ENCODE data around the gene TYW1. TPM values are rescaled to one million over a fixed set of nuclear protein-coding genes. Genes with fewer than 3 reads are reported as not detected.
A peak's percentile ranks its signal among the peaks of the same experiment; 100 is the strongest.
"Not testable (repeated sequence)": the region's sequence is repeated elsewhere in the genome, so short reads cannot be mapped to it uniquely, and the experiment has no call there.

TYW1 gene
- total RNA-seq, 1 donor from 2014 or later, result 17.2 TPM

DNA sequence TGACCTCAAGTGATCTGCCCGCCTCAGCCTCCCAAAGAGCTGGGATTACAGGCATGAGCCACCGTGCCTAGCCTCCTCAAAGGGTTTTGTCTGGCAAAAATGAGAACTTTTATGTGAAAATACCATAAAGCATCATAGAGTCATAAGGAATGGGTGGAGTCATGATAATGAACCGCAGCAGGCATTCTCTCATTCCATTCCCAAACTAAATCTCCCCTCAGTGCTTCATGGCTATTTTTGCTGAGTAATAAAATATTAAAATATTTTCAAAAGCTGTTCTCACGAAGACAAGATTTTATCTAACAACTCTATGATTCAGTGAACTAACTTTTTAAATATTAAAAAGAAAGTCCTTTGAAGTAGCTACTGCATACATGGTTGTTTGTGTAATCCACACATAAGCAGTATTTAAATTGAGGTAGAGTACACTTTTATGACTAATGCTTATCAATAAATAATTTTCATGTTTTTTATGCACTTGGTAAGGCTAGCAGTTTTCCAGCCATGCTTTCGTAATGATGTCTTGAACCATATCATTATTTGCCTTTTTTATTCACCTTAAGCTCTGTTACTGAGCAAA is 195.6 kb downstream of the TYW1 start:
- not testable (repeated sequence) for DNase-seq

DNA sequence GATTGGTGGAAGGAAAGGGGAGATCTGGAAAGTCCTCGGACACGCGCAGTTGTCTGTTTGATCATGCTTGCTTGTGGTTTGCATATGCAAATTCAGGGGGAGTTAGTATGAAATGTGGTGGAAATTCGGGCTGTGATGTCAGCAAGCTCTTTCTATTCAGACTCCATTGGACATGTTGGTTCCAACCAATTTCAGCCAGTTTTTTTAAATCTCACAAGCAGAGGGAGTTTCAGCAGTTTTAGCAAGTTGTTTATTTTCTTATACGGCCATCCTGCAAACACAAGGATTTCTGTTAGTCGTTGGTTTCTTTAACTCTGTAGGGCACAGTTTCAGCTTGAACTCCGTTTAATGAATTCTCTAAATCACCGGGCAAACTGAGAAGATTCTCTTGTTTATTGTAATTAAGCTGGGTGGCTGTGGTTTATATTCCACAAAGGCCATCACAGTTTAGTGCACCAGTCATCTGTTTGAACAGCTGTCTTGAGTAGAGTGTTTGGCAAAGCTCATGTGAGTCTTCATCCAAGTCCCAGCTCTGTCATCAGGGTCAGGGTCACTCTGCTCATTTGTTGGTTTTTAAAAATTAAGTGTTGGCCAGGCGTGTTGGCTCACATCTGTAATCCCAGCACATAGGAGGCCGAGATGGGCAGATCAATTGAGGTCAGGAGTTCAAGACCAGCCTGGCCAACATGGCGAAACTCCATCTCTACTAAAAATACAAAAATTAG is 196.4 kb downstream of the TYW1 start:
- peak; percentile 82 for DNase-seq

DNA sequence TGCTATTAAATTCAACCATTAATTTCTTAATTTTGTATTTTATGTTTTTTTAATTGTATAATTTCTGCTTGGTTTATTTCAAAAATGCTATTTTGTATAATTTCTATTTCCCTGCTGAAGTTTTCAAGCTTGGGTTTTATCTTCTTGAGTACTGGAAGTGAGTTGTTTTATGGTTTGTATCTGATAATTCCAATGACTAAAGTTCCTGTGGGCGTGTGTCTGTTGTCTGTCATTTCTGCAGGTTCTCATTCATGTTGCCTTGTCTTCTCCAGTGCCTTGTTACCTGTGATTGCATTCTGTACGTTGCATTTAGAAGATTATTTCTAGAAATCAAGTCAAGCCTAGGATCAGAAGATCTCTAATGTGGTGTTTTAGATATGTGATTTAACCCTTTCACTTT is 199.5 kb downstream of the TYW1 start:
- not testable (repeated sequence) for DNase-seq

DNA sequence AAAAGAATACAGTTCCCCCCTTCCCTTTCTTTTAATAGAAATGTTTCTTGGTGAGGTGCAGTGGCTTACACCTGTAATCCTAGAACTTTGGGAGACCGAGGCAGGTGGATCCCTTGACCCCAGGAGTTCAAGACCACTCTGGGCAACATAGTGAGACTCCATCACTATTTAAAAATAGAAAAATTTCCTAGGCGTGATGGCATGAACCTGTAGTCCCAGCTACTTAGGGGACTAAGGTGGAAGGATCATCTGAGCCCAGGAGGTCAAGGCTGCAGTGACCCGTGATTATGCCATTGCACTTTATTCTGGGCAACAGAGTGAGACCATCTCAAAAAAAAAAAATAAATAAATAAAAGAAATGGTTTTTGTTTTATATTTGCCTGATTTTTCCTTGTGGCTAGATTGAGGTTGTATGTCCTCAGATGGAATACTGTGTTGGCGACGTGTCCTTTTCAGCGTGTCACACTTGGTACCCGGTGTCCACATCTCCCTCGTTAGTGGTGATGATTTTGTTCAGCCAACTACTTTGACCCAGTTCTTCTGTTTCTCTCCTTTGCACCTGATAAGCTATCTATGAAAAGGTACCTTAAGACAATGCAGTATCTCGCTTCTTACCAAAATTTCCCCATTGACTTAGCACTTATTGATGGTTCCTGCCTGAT is 202.4 kb downstream of the TYW1 start:
- not testable (repeated sequence) for DNase-seq

- not testable (repeated sequence) for DNase-seq
Measured at GRCh38 chr7:67205772-67206171, 209.1 kb downstream of the TYW1 start.

DNA sequence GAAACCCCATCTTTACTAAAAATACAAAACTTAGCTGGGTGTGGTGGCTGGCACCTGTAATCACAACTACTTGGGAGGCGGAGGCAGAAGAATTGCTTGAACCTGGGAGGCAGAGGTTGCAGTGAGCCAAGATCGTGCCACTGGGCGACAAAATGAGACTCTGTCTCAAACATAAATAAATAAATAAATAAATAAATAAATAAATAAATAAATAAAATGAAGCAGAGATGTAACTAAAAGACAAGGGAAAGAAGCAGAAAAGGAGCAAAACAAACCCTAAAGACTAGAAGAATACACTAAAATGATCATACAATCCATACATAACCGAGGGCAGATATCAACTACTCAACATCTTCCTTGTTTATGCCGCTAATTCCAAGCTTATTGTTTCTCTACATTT is 209.8 kb downstream of the TYW1 start:
- DNase-seq, result no peak

DNA sequence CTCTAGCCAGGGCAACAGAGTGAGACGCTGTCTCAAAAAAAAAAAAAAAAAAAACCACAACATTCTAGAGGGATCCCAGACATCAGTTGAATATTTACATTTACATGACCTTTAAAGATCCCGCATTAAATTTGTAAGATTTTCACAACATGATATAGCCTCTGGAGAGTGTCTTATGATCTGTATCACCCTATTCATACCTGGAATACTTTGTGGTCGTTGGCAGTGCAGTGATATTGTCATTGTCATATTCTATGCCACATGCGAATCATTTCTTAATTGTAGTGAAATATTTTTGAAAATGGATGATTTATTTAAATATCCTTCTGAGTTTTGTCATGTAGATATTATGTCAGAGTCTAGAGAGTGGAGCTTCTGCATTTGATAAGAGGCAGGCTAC is 212.0 kb downstream of the TYW1 start:
- DNase-seq, result not testable (repeated sequence)

GRCh38 chr7:67209256-67209655 is 212.6 kb downstream of the TYW1 start:
- DNase-seq, result no peak

- DNase-seq, result no peak
Measured at GRCh38 chr7:67210567-67210966, 213.9 kb downstream of the TYW1 start.

DNA sequence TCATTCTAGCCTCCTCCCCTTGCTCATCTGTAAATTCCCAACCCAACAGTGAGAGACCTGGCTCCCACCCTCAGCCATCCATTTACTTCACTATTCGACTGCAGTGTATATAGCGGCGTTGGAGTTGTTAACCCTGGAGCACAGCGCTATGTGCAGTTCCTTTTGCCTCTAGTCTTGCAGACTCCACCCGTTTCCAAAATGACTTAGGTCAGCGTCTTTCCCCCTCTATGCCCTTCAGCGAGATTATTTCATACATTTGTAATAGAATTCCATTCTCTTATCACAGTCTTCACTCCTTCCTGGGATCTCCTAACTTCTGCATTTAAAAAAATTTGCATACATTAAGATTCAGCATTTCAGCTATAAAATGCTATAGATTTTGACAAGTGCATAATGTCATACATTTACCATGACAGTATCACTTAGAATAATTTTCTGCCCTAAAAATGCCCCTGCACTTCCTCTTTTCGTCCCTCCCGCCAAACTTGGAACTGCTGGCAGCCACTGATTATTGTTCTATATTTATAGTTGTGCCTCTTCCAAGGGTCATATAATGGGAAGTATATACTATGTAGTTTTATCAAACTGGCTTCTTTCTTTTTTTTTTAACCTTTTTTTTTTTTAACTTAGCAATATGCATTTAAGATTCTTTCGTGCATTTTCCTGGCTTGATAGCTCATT is 215.2 kb downstream of the TYW1 start:
- not testable (repeated sequence) for DNase-seq

DNA sequence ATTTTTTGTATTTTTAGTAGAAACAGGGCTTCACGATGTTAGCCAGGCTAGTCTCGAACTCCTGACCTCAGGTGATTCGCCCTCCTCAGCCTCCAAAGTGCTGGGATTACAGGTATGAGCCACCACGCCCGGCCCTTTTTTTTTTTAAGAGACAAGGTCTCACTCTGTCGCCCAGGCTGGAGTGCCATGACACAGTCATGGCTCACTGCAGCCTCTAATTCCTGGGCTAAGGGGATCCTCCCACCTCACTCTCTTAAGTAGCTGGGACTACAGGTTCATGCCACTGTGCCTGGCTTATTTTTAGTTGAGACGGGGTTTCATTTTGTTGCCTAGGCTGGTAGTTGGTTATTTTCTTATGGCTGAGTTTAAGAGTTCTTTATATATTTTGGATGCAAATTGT is 216.4 kb downstream of the TYW1 start:
- not testable (repeated sequence) for DNase-seq

GRCh38 chr7:67223551-67223950 is 226.9 kb downstream of the TYW1 start:
- not testable (repeated sequence) for DNase-seq

- not testable (repeated sequence) for DNase-seq
Measured at GRCh38 chr7:67226340-67226907, 229.8 kb downstream of the TYW1 start.

DNA sequence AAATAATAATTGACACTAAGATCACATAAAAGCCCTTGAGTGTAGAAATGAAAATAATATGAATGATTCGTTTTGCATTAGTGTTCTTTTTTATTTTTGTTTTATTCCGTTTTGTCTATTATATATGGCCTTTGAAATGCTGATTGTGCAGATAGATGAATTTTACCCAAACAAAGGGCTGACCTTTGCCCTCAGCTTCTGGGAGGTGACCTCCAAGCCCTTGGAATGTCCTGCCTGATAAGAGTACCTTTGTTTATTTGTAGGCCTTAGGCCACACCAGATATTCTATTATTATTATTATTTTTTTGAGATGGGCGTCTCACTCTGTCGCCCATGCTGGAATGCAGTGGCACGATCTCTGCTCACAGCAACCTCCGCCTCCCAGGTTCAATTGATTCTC is 230.3 kb downstream of the TYW1 start:
- not testable (repeated sequence) for DNase-seq

- DNase-seq, result not testable (repeated sequence)
Measured at GRCh38 chr7:67229018-67229417, 232.4 kb downstream of the TYW1 start.

- DNase-seq, result not testable (repeated sequence)
Measured at GRCh38 chr7:67230029-67230428, 233.4 kb downstream of the TYW1 start.

- DNase-seq, result not testable (repeated sequence)
Measured at GRCh38 chr7:67233506-67233905, 236.9 kb downstream of the TYW1 start.

DNA sequence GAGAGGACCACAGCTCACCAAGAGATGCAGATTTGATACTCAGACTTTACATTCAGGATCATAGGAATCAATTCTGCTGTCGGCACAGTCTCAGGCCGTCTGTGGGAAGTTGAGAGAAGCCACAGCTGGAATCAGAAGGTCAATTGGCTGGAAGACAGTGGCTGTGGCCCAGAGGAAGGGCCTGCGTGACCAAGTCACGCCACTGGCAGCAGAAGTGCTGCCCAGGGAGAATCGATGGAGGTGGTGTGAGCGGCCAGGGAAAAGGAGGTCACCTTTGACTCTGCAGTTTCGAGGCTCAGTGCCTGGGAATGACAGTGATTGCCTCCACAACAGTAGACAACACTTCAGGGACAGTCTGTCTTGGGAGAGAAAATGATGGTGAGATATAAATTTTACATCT is 239.6 kb downstream of the TYW1 start:
- not testable (repeated sequence) for DNase-seq

DNA sequence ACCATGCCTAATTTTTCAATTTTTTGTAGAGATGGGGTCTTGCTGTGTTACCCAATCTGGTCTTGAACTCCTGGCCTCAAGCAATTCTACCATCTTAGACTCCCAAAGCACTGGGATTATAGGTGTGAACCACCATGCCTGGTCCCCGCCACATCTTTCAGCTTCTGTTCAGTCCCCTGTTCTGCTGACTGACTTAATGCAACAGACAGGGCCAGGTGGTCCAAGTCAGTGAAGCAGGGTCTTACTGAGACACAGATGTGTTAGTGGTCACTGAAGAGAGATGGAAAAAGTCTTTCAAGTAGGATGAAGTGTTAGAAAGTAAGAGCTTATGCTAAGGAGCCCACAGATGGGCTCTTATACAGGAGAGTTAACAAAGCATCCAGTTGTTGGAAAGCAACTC is 246.2 kb downstream of the TYW1 start:
- DNase-seq, result peak; percentile 12

DNA sequence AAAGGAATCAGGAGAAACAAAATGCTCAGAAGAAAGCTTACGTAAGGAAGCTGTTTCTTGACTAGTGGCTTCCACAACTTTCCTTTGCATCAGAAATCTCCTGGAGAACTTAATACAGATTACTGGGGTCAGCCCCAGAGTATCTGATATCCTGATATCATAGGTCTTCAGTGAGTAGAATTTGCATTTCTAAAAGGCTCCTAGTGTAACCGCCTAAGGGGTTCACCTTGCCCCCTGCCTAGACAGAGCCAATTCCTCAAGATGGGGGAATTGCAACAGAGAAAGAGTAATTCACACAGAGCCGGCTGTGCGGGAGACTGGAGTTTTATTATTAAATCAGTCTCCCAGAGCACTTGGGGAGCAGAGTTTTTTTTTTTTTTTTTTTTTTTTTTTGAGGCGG is 251.7 kb downstream of the TYW1 start:
- not testable (repeated sequence) for DNase-seq

- DNase-seq, result no peak
Measured at GRCh38 chr7:67251986-67252558, 255.4 kb downstream of the TYW1 start.

DNA sequence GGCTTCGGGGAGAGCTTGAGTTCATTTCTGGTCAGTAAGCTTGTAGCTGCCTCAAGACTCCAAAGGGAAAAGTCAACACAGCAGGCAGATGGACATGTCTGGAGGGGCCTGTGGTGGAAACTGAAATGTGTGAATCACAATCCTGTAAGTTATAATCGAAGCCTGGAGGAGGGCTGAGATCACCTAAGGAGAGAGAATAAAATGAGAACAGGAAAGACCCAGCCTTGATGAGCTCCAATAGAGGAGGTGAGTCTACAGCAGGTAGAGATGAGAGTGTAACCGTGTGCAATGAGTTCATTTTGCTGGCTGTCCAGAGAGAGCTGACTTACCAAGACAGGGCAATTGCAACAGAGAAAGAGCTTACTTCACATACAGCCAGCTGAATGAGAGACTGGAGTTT is 258.4 kb downstream of the TYW1 start:
- DNase-seq, result not testable (repeated sequence)

Data from tongue (tissue), 2 donors.